HG02870 (cell line): ENCODE measurements around the gene TRDMT1.

ENCODE experiments used
- ATAC-seq: cut with Tn5 transposase; IDR thresholded peaks from one replicate; pipeline ENCODE4 v1.9.1; 2021; ENCODE audit warnings: mild to moderate bottlenecking, moderate library complexity; ENCODE audit not compliant: unreplicated experiment

Gene TRDMT1

DNA sequence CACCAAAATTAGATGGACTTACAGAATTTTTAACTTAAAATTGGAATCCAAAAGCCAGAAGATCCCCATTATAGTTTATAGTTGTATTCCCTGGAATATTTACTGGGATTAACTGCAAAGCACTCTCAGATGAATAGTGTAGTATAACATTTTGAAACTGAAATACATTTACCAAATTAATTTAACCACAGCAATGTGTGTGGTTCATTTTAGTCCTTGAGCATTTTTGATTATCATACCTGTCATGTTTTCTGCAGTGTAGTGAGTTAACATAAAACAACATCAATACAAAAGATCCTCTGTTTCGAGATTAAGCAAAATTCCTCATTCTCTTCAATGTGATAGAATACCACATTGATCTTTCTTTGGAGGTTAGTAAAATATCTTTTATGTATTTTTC lies 30.3 kb upstream of the TRDMT1 start:
- ATAC-seq: no peak

DNA sequence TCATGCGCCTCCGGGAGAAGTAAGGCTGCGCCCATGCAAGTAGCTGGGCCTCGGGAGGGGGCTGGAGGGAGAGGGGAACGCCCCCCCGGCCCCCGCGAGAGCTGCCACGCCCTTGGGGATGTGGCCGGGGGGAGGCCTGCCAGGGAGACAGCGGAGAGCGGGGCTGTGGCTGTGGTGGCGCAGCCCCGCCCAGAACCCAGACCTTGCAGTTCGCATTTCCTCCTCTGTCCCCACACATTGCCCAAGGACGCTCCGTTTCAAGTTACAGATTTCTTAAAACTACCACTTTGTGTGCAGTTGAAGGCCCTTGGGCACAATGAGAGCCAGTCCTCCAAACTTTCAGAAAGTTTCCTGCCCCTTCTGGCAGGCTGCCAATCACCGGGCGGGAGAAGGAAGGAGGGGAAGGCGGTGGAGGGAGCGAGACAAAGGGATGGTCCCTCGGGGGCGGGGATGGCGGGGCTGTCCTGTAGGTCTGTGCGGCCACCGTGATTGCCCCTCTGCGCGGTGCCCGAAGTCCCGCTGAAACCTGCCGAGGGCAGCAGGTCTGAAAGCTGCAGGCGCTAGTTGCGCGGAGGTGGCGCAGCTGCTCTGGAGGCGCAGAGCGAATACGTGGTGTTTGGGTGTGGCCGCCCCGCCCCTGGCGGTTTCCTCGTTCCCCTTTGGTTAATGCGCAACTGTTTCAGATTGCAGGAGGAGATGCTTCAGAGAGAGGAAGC lies 28.7 kb upstream of the TRDMT1 start:
- peak; percentile 66 for ATAC-seq

DNA sequence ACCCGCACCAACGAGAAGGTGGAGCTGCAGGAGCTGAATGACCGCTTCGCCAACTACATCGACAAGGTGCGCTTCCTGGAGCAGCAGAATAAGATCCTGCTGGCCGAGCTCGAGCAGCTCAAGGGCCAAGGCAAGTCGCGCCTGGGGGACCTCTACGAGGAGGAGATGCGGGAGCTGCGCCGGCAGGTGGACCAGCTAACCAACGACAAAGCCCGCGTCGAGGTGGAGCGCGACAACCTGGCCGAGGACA lies 28.2 kb upstream of the TRDMT1 start:
- no peak for ATAC-seq

DNA sequence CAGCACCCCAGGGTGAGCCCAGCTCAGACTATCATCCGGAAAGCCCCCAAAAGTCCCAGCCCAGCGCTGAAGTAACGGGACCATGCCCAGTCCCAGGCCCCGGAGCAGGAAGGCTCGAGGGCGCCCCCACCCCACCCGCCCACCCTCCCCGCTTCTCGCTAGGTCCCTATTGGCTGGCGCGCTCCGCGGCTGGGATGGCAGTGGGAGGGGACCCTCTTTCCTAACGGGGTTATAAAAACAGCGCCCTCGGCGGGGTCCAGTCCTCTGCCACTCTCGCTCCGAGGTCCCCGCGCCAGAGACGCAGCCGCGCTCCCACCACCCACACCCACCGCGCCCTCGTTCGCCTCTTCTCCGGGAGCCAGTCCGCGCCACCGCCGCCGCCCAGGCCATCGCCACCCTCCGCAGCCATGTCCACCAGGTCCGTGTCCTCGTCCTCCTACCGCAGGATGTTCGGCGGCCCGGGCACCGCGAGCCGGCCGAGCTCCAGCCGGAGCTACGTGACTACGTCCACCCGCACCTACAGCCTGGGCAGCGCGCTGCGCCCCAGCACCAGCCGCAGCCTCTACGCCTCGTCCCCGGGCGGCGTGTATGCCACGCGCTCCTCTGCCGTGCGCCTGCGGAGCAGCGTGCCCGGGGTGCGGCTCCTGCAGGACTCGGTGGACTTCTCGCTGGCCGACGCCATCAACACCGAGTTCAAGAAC lies 27.7 kb upstream of the TRDMT1 start:
- ATAC-seq: no peak

DNA sequence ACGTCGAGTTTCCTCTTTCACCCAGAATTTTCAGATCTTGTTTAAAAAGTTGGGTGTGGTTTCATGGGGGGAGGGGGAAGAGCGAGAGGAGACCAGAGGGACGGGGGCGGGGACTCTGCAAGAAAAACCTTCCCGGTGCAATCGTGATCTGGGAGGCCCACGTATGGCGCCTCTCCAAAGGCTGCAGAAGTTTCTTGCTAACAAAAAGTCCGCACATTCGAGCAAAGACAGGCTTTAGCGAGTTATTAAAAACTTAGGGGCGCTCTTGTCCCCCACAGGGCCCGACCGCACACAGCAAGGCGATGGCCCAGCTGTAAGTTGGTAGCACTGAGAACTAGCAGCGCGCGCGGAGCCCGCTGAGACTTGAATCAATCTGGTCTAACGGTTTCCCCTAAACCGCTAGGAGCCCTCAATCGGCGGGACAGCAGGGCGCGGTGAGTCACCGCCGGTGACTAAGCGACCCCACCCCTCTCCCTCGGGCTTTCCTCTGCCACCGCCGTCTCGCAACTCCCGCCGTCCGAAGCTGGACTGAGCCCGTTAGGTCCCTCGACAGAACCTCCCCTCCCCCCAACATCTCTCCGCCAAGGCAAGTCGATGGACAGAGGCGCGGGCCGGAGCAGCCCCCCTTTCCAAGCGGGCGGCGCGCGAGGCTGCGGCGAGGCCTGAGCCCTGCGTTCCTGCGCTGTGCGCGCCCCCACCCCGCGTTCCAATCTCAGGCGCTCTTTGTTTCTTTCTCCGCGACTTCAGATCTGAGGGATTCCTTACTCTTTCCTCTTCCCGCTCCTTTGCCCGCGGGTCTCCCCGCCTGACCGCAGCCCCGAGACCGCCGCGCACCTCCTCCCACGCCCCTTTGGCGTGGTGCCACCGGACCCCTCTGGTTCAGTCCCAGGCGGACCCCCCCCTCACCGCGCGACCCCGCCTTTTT lies 26.9 kb upstream of the TRDMT1 start, which contains the start of gene VIM:
Gene VIM, plus strand, starts transcription at position 151 of the 925 bp plus-strand sequence. CDS start 1,182 bp downstream, outside the sequence.
- peak; percentile 27 for ATAC-seq

DNA sequence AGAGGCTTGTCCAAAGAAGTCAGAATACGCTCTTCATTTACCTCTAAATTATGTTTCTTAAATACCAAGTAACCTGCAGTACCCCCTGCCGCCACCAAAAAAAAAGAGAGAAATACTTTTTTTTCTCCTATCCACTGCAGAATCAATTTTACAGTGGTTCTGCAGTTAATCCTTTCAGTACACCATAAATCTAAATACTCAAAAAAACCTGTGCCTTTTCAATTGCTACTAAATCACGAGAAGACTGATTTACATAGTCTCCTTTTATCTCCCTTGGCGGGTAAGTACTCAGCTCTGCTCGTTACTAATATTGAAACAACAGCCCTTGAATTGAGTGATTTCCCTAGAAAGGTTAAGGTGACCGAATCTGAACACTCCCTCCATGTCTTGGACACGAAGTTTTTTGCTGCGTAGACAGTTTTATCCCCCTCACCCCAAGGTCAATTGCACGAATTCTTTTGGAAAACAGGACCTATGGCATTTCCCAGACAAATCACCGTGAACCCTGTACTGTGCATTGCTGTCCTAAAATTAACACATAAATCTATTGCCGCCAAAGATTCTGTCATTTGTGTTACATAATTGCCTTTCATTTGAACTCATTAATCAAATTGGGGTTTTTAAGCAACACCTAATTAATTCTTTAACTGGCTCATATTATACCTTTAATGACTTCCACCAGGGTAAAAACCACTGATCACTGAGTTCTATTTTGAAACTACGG lies 26.1 kb upstream of the TRDMT1 start:
- ATAC-seq: peak; percentile 41

DNA sequence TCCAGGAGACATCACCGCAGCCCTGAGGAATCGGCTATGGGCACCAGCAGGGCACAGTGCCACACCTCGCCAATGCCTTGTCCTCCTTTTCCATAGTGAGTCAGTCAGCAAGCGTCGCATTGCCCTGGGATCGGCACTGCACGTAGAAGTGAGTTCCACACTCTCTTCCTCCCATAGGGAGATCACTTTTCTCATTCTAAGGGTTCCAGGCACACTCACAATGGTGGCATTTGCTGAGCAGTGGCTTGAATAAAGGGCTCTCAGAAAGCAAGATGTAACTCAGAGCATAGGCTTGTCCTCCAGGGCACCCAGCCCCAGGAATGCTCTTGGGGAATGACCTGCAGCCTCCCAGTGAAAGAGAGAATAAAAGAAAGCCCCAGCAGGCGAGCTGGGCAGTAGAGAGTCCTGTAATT lies 25.4 kb upstream of the TRDMT1 start:
- no peak for ATAC-seq

DNA sequence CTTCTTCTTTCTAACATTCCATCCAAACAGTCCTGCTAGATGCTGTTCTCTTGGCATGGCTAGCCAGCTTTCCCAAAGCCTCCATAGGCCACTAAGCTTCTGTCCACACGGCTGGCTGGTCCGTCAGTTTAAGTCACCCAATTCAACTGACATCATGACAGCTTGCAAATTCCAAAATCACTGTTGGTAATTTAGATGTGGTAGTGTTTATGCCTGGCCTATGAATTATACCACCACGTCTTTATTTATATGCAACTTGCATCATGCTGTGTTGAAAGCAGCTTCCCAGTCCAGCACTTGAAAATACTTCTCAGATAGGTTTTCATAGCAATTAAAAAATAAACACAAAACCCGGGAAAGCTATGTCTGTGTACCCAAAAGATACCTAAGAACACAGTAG lies 24.3 kb upstream of the TRDMT1 start:
- ATAC-seq: no peak

DNA sequence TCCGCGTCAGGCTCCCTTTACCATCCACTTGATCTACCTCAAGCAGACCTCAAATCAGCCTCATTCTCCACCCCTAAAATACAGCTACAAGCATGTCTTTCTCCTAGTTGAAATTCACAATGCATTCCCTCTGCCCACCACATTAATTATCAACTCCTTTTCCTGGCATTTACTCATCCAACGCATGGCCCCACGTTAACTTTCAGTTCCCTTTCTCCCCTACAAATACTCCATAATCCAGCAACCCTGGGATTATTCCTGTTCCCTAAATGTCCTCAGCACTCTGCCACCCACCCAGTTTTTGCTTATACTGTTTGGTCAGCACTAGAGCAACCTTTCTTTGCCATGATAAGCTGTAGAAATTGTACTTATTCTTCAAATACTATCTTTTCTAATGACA lies 20.9 kb upstream of the TRDMT1 start:
- ATAC-seq: no peak

DNA sequence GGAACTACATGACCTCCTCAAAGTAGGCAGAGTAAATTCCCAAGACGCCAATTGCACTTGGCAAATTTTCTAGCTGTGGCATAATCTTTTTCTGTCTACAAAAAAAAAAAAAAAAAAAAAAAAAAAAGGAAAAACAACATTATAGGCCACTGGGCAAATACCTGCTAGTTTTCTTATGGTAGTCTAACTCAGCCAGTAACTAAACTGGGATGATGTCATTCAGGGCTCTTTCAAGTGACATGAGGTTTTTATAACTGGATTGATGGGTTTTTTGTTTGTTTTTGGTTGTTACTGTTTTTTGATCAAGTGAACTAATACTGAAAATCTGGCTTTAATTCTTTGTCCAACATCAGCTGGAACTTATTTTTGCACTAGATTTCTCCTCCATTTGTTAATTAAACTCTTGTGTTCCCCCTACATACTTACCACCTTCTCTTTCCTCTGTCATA lies 19.2 kb upstream of the TRDMT1 start:
- no peak for ATAC-seq

DNA sequence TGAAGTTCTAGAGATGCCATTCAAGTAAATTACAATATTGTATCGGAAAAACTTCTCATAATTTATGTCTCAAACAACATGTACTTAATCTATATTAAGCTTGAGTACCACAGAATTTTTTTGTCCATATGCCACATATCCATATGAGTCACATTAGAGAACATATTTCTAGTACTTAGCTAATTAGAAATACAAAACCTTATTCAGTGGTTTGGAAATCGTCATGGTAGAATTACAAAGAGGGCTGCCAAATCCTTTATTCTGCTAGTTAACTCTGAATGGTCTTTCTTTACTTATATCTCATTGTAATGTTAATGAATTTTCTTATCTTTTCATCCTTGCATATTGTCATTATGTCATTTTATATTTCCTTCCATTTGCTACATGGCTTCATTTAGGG lies 17.6 kb upstream of the TRDMT1 start:
- ATAC-seq: no peak

DNA sequence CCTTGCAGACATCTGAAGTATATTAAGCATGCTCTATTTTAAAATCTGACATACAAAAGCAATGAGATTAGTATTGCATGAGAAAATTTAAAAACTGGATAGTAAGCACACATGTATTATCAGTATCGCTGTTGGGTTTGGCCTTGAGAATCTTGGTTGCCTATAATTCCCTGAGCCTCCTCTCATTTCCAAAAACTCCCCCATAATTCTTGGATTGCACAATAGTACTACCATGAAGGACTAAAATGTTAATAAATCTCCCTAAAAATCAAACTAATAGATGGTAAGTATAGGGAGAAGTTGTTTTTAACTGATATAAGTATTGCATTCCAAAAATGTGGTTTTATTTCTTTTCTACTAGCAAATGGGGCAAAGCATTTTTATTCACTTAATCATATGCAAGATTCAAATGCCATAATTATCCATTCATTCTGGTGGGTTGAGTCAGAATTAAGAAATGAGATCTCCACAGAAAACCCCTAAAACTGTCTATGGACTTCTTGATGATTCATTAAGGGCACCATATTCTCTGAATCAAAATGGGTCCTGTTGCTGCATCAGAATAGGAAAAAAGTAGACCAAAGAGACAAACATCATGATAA lies 16.3 kb upstream of the TRDMT1 start:
- no peak for ATAC-seq

DNA sequence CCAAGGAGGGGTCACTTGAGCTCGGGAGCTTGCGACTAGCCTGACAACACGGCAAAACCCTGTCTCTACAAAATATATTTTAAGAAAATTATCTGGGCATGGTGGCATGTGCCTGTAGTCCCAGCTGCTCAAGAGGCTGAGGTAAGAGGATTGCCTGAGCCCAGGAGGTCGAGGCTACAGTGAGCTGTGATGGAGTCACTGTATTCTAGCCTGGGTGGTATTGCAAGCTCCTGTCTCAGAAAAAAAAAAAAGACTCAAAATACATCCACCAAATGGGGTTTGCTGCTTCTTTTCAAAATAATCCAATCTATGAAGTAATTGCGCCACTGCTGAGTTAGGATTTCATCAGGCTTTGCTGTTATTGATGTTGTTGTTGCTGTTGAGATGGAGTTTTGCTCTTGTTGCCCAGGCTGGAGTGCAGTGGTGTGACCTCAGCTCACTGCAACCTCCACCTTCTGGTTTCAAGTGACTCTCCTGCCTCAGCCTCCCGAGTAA lies 15.5 kb upstream of the TRDMT1 start:
- ATAC-seq: no peak

DNA sequence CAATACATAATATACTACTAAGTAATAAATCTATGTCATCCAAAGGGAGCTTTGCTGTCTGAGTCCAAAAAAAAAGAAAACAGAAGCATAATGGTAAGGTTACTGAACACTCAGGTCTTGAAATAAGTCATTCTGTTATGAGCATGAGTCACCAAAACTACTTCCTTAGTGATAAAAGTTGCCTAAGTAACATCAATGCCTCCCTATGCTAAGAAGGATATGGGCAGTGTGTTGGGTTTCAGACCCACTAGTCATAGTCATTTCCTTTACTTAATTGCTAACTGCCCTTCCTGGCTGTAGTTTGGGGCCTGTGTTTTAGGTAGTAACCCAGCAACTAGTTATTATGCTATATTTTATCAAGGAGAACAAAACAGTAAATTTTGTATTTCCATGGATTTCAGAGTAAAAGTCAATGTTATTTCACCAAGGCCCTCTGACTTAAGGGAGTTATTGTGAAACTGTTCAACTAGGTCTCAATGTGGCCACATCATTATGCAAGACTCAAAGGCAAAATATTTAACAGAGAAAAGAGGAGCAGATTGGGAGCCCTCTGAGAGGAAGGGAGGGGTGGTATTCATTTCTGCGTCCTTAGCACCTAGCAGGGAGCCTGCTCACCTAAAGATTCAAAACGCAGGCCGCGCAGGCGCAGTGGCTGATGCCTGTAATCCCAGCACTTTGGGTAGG lies 14.9 kb upstream of the TRDMT1 start:
- ATAC-seq: peak; percentile 100

DNA sequence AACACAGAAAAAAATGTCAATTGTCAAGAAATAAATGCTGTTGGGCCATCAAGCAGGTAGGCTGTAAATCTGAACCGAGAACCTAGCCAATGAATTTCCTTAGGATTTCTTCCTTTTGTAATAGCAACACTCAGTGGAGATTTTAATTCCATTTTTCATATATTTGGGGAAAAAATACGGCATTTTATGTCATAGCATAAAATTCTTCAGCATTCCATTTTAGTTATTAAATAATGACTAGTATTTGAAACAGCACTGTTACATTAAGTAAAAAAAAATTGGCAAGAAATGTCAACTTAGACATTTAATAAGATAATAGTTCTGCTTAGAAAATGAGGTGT lies 14.3 kb upstream of the TRDMT1 start:
- no peak for ATAC-seq

DNA sequence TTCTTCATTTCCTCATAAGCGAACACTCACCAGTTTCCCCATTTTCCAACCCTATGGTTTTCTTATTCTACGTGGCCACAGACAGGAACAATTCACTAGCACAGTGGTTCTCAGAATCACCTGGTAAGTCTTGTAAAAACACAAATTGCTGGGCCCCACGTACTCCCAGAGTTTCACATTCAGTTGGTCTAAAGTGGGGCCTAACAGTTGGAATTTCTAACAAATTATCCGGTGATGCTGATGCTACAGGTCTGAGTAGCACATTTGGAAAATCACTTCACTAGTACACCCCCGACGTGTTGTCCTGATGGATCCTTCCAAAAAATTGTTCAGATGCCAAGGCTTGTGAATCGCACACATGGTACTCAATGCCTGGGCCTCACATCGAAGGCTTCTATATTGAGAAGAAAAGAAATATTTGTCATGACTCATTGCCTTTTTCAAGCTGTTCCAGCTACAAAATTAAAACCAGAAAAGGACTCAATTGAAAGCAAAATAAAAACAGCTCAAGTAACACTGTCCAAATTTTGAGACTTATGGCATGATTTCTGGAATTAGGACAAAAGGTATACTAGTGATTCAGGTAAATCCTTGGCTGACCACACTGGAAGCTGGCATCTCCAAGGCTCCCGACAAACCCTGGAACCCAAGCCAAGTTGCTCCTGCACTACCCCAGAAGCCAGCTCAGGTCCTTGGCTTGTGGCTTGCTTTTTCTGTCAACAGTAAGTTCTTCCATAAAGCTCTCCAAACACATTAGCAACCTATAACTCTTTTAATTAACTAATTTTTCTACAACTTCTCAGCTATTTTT lies 13.7 kb upstream of the TRDMT1 start:
- no peak for ATAC-seq

DNA sequence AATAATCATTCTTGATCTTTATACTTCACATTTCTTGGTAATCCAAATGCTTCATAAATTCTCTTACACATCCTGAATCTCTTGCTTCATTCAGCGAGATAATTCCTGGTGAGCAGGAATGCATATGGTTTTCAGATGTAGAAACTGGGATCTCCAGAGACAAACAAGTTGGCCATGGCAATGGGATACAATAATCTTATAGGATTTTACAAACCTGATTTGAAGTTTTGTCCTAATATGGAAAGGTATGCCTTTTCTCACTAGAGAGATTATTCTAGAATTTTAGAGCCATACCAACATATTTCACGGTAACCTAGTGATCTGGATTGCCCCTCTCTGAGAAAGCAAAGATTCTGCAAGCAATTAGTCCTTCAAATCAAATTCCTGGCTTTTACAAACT lies 13.1 kb upstream of the TRDMT1 start:
- ATAC-seq: no peak

DNA sequence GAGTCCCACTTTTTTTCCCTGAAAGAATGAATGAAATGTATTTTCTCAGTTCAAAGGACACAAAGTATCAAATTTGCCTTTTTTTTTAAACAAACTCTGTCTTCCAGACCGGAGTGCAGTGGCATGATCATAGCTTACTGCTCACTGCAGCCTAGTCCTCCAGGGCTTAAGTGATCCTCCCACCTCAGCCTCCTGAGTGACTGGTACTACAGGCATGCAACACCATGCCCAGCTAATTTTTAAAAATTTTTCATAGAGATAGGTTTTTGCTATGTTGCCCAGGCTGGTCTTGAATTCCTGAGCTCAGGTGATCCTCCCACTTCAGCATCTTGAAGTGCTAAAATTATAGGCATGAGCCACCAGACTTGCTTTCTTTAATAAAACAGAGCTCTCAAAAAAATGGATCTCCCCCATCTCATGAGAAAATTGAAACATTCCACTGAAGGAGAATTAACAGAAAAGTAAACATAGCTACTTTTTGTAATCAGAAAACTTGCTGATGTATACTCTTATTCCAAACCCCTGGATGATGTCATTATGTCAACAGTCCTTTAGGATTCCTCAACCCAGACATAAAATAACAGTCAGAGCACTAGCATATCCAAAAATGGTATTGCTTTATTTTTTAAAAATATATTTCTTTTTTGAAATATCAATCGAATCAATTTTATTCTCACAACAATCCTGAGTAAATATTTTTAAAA lies 12.3 kb upstream of the TRDMT1 start:
- ATAC-seq: no peak

DNA sequence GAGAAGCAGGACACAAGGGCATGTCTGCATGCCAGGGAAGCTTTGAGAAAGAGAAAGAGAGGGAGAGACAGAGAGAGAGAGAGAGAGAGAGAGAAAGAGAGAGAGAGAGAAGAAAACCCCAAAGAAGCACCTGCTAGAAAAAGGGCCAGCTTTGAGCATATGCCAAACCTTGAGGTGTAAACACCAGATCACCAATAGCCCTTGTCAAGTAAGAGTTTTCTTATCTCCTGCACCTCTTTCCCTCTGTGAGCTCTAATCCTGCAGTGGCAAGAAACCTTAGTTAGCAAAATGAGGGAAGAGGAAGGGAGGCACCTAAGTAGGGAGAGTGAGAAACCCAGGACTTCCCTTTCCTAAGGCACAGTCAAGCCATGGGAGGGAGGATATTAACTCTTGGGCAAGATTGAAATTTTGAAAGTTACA lies 11.3 kb upstream of the TRDMT1 start:
- ATAC-seq: no peak
